Ovary (tissue), 9 donors: ENCODE results near the gene NOS1. TPM values are rescaled to one million over a fixed set of nuclear protein-coding genes. Genes with fewer than 3 reads are reported as not detected.
A peak's percentile ranks its signal among the peaks of the same experiment; 100 is the strongest.

Experiments used
- DNase-seq, 5 donors: peaks; one replicate each; pipeline ENCODE4 v3.0.0-alpha.2; 2019 to 2020
- H3K27ac ChIP-seq, 2 donors: fragments of 200-600 bp; one replicate each; pipeline versions ENCODE4 v1.5.1 to v1.8.0; 2019 to 2022
- H3K27me3 ChIP-seq: fragments of 200-600 bp; one replicate; pipeline ENCODE4 v1.8.0; 2022
- H3K36me3 ChIP-seq: fragments of 200-600 bp; sonication (generic); one replicate; pipeline ENCODE4 v1.5.1; 2019
- H3K4me1 ChIP-seq: one replicate; pipeline ENCODE4 v1.8.1; 2013; ENCODE audit warnings: mild to moderate bottlenecking, moderate library complexity; ENCODE audit not compliant: insufficient read depth
- H3K4me3 ChIP-seq: fragments of 200-600 bp; sonication (generic); one replicate; pipeline ENCODE4 v1.5.1; 2017
- H3K9me3 ChIP-seq, 2 donors: fragments of 200-600 bp in 1 of 2; sonication (generic) in 1 of 2; one replicate each; pipeline versions ENCODE4 v1.5.1 to v1.8.1; 2013 to 2019; ENCODE audit warnings: mild to moderate bottlenecking in 1 of 2, moderate library complexity in 1 of 2
- EP300 ChIP-seq: sonication (generic); formaldehyde crosslinking; IDR thresholded peaks from one replicate; pipeline ENCODE4 v1.6.1; 2017; ENCODE audit warnings: antibody characterized with exemption
- POLR2A ChIP-seq: fragments of 450-650 bp; IDR thresholded peaks from one replicate; pipeline ENCODE4 v1.6.1; 2017; ENCODE audit warnings: antibody characterized with exemption, mild to moderate bottlenecking, moderate library complexity
- WGBS, 3 donors: extraction: QIAGEN DNeasy Blood & Tissue Kit in 1 of 3; methylation state at CpG; one replicate each; pipeline versions ENCODE4 v1.1.5 to v1.1.7; 2013 to 2017; 5-methylcytosine and 5-hydroxymethylcytosine counted together
- intact Hi-C, 4 donors: fragments of 100-400 bp; cut with DNase I; formaldehyde crosslinking; loops; one replicate each; pipeline versions ENCODE4 v1.11.0 to v1.15.1; 2022 to 2023
- polyA plus RNA-seq, 2 donors: library from polyadenylated mRNA; stranded (reverse); fragments of 200-250 nt in 1 of 2; fragments of 350-450 nt in 1 of 2; fragmentation: Illumina TruSeq in 1 of 2; extraction: RNeasy Lipid Tissue Mini Kit (QIAGEN cat#74804) in 1 of 2; gene quantifications; one replicate each; pipeline ENCODE4 v1.2.3, GENCODE V29; 2013 to 2014
- total RNA-seq, 7 donors: library from RNA; depleted of rRNA in 2 of 7; stranded (reverse); fragments of >200 nt in 2 of 7; fragmentation: NEBNext Ultra II Directional in 3 of 7; extraction: Animal tissue kit (Norgen Biotek cat#: 25700) in 3 of 7; gene quantifications; one replicate each; pipeline versions ENCODE4 v1.1.0 to v1.2.4, GENCODE V29; 2016 to 2023
- TF ChIP-seq, protein P1 (sequence below), 3 donors: fragments of 450-650 bp in 2 of 3; fragments of 200-600 bp in 1 of 3; IDR thresholded peaks; one replicate each; pipeline versions ENCODE4 v1.5.1 to v1.8.0; 2016 to 2022; ENCODE audit warnings: antibody characterized with exemption in 3 of 3, mild to moderate bottlenecking in 1 of 3
- donor health status: DM: no; HTN: no; CAD: no; lungs with moderate emphysema.
- donor health status: DM: no; HTN: no; CAD: no.
- donor health status: Bipolar disorder and iron deficiency.
- donor health status: DM: yes; HTN: yes; CAD: no.
- donor health status: DM: no; HTN: no; CAD: no.
- donor health status: DM: yes; HTN: yes; CAD: no.

Gene NOS1
- total and polyA plus RNA-seq, 9 donors, result 0.05 to 0.48 (median 0.22) TPM

DNA sequence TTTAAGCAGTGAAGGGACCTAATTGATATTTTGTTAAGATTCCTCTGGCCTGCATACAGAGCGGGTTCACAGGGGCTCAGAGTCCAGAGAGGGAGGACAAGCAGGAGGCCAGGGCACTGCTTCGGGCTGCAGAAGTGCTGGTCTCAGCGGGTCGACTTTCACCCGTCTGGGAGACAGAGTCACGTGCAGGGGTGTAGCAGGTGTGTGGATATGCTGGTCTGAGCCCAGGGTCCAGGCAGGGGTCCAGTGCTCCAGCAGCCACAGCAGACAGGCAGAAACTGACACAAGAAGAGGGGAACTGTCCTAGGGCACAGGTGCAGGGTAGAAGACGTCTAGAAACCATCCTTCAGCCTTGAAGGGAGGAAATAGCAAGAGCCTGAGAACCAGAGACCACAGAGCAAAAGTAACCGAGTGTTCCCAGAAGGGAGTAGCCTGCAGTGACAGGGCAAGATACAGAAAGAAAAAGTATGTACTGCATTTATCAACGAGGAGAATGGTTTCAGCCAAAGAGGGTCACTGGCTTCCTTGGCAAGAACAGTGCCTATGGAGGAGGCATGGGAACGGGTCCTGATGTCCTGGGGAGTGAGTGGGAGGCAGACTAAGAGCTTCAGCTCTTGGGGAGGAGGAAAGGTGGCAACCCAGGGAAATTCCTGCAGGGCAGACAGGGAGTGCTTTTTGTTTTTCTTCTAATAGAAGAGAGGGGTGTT, 199.8 kb downstream of the NOS1 start:
- WGBS, 3 donors, result 34 to 38% (median 36%) methylated on average over 10 of the region's 10 CpGs
- intact Hi-C loops, result no loop called here
- Histone ChIP-seq H3K9me3 (no peaks in the 10 kb centered on the region), H3K36me3 (no peaks in the 10 kb centered on the region), H3K4me1 (peaks cover 10% of the 10 kb centered on the region), H3K27me3 (no peaks in the 10 kb centered on the region), H3K4me3 (no peak overlapping the region), H3K27ac (no peak overlapping the region)
- peak in 2 of 5 donors; percentile 66 to 74 for DNase-seq
- TF ChIP-seq POLR2A (no peak), EP300 (no peak)
- TF ChIP-seq, protein P1, sequence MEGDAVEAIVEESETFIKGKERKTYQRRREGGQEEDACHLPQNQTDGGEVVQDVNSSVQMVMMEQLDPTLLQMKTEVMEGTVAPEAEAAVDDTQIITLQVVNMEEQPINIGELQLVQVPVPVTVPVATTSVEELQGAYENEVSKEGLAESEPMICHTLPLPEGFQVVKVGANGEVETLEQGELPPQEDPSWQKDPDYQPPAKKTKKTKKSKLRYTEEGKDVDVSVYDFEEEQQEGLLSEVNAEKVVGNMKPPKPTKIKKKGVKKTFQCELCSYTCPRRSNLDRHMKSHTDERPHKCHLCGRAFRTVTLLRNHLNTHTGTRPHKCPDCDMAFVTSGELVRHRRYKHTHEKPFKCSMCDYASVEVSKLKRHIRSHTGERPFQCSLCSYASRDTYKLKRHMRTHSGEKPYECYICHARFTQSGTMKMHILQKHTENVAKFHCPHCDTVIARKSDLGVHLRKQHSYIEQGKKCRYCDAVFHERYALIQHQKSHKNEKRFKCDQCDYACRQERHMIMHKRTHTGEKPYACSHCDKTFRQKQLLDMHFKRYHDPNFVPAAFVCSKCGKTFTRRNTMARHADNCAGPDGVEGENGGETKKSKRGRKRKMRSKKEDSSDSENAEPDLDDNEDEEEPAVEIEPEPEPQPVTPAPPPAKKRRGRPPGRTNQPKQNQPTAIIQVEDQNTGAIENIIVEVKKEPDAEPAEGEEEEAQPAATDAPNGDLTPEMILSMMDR (IDR thresholded peaks at IDR 0.05), result no peak

GRCh38 chr12:117159674-117160073, 201.8 kb downstream of the NOS1 start:
- no peaks in the 10 kb centered on the region for H3K27me3 ChIP-seq
- WGBS, 3 donors, result 85 to 88% (median 87%) methylated on average over 9 of the region's 9 CpGs
- intact Hi-C loops, result no loop called here
- H3K36me3 ChIP-seq, result no peaks in the 10 kb centered on the region
- TF ChIP-seq POLR2A, result no peak
- no peak for TF ChIP-seq EP300
- TF ChIP-seq, protein P1 (IDR thresholded peaks at IDR 0.05), result no peak
- peaks cover 10% of the 10 kb centered on the region for H3K4me1 ChIP-seq
- no peak overlapping the region for H3K27ac ChIP-seq
- no peak overlapping the region for H3K4me3 ChIP-seq
- DNase-seq, result no peak
- H3K9me3 ChIP-seq, result no peaks in the 10 kb centered on the region

- Histone ChIP-seq H3K4me1 (peaks cover 10% of the 10 kb centered on the region), H3K4me3 (no peak overlapping the region), H3K36me3 (no peaks in the 10 kb centered on the region), H3K27me3 (no peaks in the 10 kb centered on the region), H3K27ac (no peak overlapping the region), H3K9me3 (no peaks in the 10 kb centered on the region)
- no peak for DNase-seq
- 51 to 73% (median 55%) methylated on average over 7 of the region's 7 CpGs for WGBS, 3 donors
- intact Hi-C loops, result no loop called here
- TF ChIP-seq, protein P1 (IDR thresholded peaks at IDR 0.05), result no peak
- TF ChIP-seq POLR2A, result no peak
- TF ChIP-seq EP300, result no peak
Observed at GRCh38 chr12:117158911-117159553, 202.4 kb downstream of the NOS1 start.

Other genes with a start within 250 kb of the NOS1 start
- 100 to 1,000 TPM in 6 of 7 donors, 10 to 100 TPM in 1; 86.8 to 287 (median 175) TPM for gene FBXO21, start 171.2 kb downstream of the NOS1 start, total RNA-seq
- 10 to 100 TPM; 47.8 to 61.6 TPM for gene FBXO21, start 171.2 kb downstream of the NOS1 start, polyA plus RNA-seq